ENCODE data around the gene RRP12. TPM values are rescaled to one million over a fixed set of nuclear protein-coding genes. Genes with fewer than 3 reads are reported as not detected.

Gene RRP12
- total RNA-seq, 3 donors from 2014 or later, result 7.7 to 17.7 (median 15.7) TPM

- H3K36me3 ChIP-seq, result peaks cover 5% of the 10 kb centered on the region
- H3K27ac ChIP-seq, result no peak overlapping the region
Measured at GRCh38 chr10:97371696-97372095, 29.4 kb downstream of the RRP12 start.

GRCh38 chr10:97367126-97367649, 34.0 kb downstream of the RRP12 start:
- H3K36me3 ChIP-seq, result peaks cover 5% of the 10 kb centered on the region
- no peak overlapping the region for H3K27ac ChIP-seq
- TF ChIP-seq POLR2A (IDR thresholded peaks at IDR 0.05) (no peak), CTCF (IDR thresholded peaks at IDR 0.05) (no peak), POLR2AphosphoS5 (IDR thresholded peaks at IDR 0.05) (no peak)

More at GRCh38 chr10:97371696-97372095, 29.4 kb downstream of the RRP12 start:
- intact Hi-C loops (cut with DNase I; ENCODE audit: low total_unique reads), result no loop called here
- H3K4me1 ChIP-seq, result no peaks in the 10 kb centered on the region
- no peaks in the 10 kb centered on the region for H3K27me3 ChIP-seq
- no peak for TF ChIP-seq POLR2A (IDR thresholded peaks at IDR 0.05)
- TF ChIP-seq CTCF (IDR thresholded peaks at IDR 0.05), result no peak
- TF ChIP-seq POLR2AphosphoS5 (IDR thresholded peaks at IDR 0.05), result no peak
- H3K9me3 ChIP-seq, result no peaks in the 10 kb centered on the region
- no peak for DNase-seq (ENCODE audit: low spot score in 2 of 2)
- H3K4me3 ChIP-seq, result no peak overlapping the region

GRCh38 chr10:97366572-97366971, 34.6 kb downstream of the RRP12 start:
- TF ChIP-seq POLR2AphosphoS5 (IDR thresholded peaks at IDR 0.05) (no peak), POLR2A (IDR thresholded peaks at IDR 0.05) (no peak), CTCF (IDR thresholded peaks at IDR 0.05) (no peak)
- H3K9me3 ChIP-seq, result no peaks in the 10 kb centered on the region
- H3K4me3 ChIP-seq, result no peak overlapping the region
- H3K4me1 ChIP-seq, result no peaks in the 10 kb centered on the region
- no peak for DNase-seq (ENCODE audit: low spot score in 2 of 2)
- H3K36me3 ChIP-seq, result peaks cover 5% of the 10 kb centered on the region
- intact Hi-C loops (cut with DNase I; ENCODE audit: low total_unique reads), result no loop called here
- no peak overlapping the region for H3K27ac ChIP-seq
- H3K27me3 ChIP-seq, result no peaks in the 10 kb centered on the region

More at GRCh38 chr10:97367126-97367649, 34.0 kb downstream of the RRP12 start:
- Histone ChIP-seq H3K9me3 (no peaks in the 10 kb centered on the region), H3K4me3 (no peak overlapping the region), H3K27me3 (no peaks in the 10 kb centered on the region), H3K4me1 (no peaks in the 10 kb centered on the region)
- no peak for DNase-seq (ENCODE audit: low spot score in 2 of 2)
- intact Hi-C loops (cut with DNase I; ENCODE audit: low total_unique reads), result no loop called here

DNA sequence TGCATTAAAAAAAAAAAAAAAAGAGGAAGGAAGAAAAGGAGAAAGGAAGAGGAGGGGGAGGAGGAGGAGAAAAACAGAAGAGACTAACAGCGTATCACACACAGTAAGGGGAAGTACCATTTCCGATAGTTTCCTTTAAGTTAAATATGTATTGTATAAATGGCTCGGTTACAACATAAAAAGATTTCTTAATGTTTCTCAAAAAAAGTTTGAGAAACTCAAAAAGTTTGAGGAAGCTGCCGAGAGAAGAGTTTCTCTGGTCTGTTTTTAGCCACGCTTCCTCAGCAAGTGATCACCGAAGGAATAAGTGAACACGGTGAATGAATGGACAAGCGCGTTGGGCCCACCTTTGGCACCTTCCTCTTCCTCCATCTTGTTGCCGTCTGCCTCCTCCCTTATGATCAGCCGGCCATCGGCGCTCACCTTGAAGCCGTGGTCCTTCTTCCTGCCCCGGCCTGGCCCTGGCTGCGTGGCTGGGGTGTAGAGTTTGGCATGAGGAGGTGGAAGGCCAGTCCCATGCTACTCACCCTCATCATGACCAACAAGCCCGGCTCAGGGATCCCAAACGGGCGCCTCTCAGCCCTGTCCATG, 35.3 kb downstream of the RRP12 start:
- DNase-seq (ENCODE audit: low spot score in 2 of 2), result no peak
- Histone ChIP-seq H3K27me3 (no peaks in the 10 kb centered on the region), H3K27ac (no peak overlapping the region), H3K9me3 (no peaks in the 10 kb centered on the region), H3K4me3 (no peak overlapping the region), H3K36me3 (peaks cover under 1% of the 10 kb centered on the region), H3K4me1 (no peaks in the 10 kb centered on the region)
- TF ChIP-seq POLR2A (IDR thresholded peaks at IDR 0.05), result no peak
- no peak for TF ChIP-seq POLR2AphosphoS5 (IDR thresholded peaks at IDR 0.05)
- TF ChIP-seq CTCF (IDR thresholded peaks at IDR 0.05), result no peak
- intact Hi-C loops (cut with DNase I; ENCODE audit: low total_unique reads), result no loop called here

GRCh38 chr10:97363071-97363470, 38.1 kb downstream of the RRP12 start:
- no peak overlapping the region for H3K27ac ChIP-seq
- TF ChIP-seq POLR2AphosphoS5 (IDR thresholded peaks at IDR 0.05), result no peak
- no peak for TF ChIP-seq CTCF (IDR thresholded peaks at IDR 0.05)
- no peak for TF ChIP-seq POLR2A (IDR thresholded peaks at IDR 0.05)
- no peak for DNase-seq (ENCODE audit: low spot score in 2 of 2)
- H3K27me3 ChIP-seq, result no peaks in the 10 kb centered on the region
- no peaks in the 10 kb centered on the region for H3K4me1 ChIP-seq
- H3K9me3 ChIP-seq, result no peaks in the 10 kb centered on the region
- no peak overlapping the region for H3K4me3 ChIP-seq
- no peaks in the 10 kb centered on the region for H3K36me3 ChIP-seq
- intact Hi-C loops (cut with DNase I; ENCODE audit: low total_unique reads), result no loop called here
